Measurements from ENCODE around the gene FER. TPM values are rescaled to one million over a fixed set of nuclear protein-coding genes. Genes with fewer than 3 reads are reported as not detected.
A peak's percentile ranks its signal among the peaks of the same experiment; 100 is the strongest.

Gene FER
- total RNA-seq, 1 donor from 2014 or later: 30.7 TPM

- Mint-ChIP-seq H3K4me1 (ENCODE audit: unreplicated experiment) (no peaks in the 10 kb centered on the region), H3K27me3 (ENCODE audit: unreplicated experiment) (no peaks in the 10 kb centered on the region), H3K36me3 (ENCODE audit: low read depth, unreplicated experiment) (no peaks in the 10 kb centered on the region), H3K4me3 (ENCODE audit: unreplicated experiment) (no peak overlapping the region), H3K27ac (ENCODE audit: unreplicated experiment) (no peak overlapping the region), H3K9me3 (ENCODE audit: unreplicated experiment) (no peaks in the 10 kb centered on the region)
- TF ChIP-seq, protein P1, sequence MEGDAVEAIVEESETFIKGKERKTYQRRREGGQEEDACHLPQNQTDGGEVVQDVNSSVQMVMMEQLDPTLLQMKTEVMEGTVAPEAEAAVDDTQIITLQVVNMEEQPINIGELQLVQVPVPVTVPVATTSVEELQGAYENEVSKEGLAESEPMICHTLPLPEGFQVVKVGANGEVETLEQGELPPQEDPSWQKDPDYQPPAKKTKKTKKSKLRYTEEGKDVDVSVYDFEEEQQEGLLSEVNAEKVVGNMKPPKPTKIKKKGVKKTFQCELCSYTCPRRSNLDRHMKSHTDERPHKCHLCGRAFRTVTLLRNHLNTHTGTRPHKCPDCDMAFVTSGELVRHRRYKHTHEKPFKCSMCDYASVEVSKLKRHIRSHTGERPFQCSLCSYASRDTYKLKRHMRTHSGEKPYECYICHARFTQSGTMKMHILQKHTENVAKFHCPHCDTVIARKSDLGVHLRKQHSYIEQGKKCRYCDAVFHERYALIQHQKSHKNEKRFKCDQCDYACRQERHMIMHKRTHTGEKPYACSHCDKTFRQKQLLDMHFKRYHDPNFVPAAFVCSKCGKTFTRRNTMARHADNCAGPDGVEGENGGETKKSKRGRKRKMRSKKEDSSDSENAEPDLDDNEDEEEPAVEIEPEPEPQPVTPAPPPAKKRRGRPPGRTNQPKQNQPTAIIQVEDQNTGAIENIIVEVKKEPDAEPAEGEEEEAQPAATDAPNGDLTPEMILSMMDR (IDR thresholded peaks at IDR 0.05; ENCODE audit: unreplicated experiment): no peak
- DNase-seq (ENCODE audit: low spot score): no peak
Measured at GRCh38 chr5:108707141-108707540, 40.6 kb upstream of the FER start.

DNA sequence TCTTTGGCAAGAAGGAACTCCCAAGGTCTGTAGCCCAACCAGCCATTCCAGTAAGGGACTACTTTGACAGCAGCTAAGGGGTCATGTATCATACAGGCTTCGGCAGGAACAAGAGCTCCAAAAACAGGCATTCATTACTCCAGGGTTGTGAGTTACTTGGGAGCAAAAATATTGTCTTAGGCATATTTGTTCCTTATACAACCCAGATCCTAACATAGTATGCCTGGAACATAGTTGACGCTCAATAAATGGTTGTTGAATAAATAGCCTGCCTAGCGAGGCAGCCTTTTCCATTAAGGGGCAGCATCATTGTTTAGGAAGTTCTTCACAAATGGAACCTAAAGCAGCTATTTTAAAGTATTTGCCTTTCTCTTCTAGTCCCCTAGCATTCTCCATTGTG, 35.8 kb upstream of the FER start:
- Mint-ChIP-seq H3K27ac (ENCODE audit: unreplicated experiment) (no peak overlapping the region), H3K9me3 (ENCODE audit: unreplicated experiment) (no peaks in the 10 kb centered on the region), H3K27me3 (ENCODE audit: unreplicated experiment) (no peaks in the 10 kb centered on the region), H3K4me3 (ENCODE audit: unreplicated experiment) (no peak overlapping the region), H3K4me1 (ENCODE audit: unreplicated experiment) (no peaks in the 10 kb centered on the region), H3K36me3 (ENCODE audit: low read depth, unreplicated experiment) (no peaks in the 10 kb centered on the region)
- no peak for DNase-seq (ENCODE audit: low spot score)
- TF ChIP-seq, protein P1 (IDR thresholded peaks at IDR 0.05; ENCODE audit: unreplicated experiment): no peak

- TF ChIP-seq, protein P1 (IDR thresholded peaks at IDR 0.05; ENCODE audit: unreplicated experiment): no peak
- Mint-ChIP-seq H3K27me3 (ENCODE audit: unreplicated experiment) (no peaks in the 10 kb centered on the region), H3K4me1 (ENCODE audit: unreplicated experiment) (no peaks in the 10 kb centered on the region), H3K36me3 (ENCODE audit: low read depth, unreplicated experiment) (no peaks in the 10 kb centered on the region), H3K4me3 (ENCODE audit: unreplicated experiment) (no peak overlapping the region), H3K9me3 (ENCODE audit: unreplicated experiment) (no peaks in the 10 kb centered on the region), H3K27ac (ENCODE audit: unreplicated experiment) (no peak overlapping the region)
- DNase-seq (ENCODE audit: low spot score): no peak
Measured at GRCh38 chr5:108715408-108715807, 32.3 kb upstream of the FER start.

DNA sequence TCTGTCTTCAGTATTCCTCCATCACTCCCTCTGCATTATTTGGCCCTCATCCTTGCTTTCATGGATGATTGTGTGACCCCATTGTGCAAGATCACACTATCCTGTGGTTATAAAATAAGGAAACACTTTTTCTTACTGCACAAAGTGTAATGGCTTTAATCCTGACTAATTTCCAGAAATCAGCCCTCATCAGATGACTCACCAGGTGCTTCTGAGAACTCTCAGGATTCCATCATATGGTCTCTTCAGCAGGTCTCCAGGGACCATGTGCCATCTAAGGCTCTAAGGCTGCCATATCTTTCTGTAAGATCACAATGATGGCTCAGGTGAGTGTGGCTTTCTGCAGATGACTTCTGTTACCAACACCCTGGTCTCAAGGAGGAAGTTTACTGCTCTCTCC, 27.3 kb upstream of the FER start:
- TF ChIP-seq, protein P1 (IDR thresholded peaks at IDR 0.05; ENCODE audit: unreplicated experiment): no peak
- Mint-ChIP-seq H3K27me3 (ENCODE audit: unreplicated experiment) (no peaks in the 10 kb centered on the region), H3K36me3 (ENCODE audit: low read depth, unreplicated experiment) (no peaks in the 10 kb centered on the region), H3K9me3 (ENCODE audit: unreplicated experiment) (no peaks in the 10 kb centered on the region), H3K4me3 (ENCODE audit: unreplicated experiment) (no peak overlapping the region), H3K4me1 (ENCODE audit: unreplicated experiment) (no peaks in the 10 kb centered on the region), H3K27ac (ENCODE audit: unreplicated experiment) (no peak overlapping the region)
- DNase-seq (ENCODE audit: low spot score): no peak

GRCh38 chr5:108726446-108727235, 21.1 kb upstream of the FER start:
- Mint-ChIP-seq H3K4me3 (ENCODE audit: unreplicated experiment) (peak overlapping the region; percentile 96), H3K9me3 (ENCODE audit: unreplicated experiment) (no peaks in the 10 kb centered on the region), H3K27ac (ENCODE audit: unreplicated experiment) (peak overlapping the region; percentile 99), H3K36me3 (ENCODE audit: low read depth, unreplicated experiment) (no peaks in the 10 kb centered on the region), H3K27me3 (ENCODE audit: unreplicated experiment) (no peaks in the 10 kb centered on the region), H3K4me1 (ENCODE audit: unreplicated experiment) (peaks cover 20% of the 10 kb centered on the region)
- TF ChIP-seq, protein P1 (IDR thresholded peaks at IDR 0.05; ENCODE audit: unreplicated experiment): no peak
- no peak for DNase-seq (ENCODE audit: low spot score)
